Ovary (tissue), 9 donors: ENCODE data around the gene PAM16. TPM values are rescaled to one million over a fixed set of nuclear protein-coding genes. Genes with fewer than 3 reads are reported as not detected.

ENCODE experiments used
- DNase-seq, 5 donors: peaks; one replicate each; pipeline ENCODE4 v3.0.0-alpha.2; 2019 to 2020
- H3K27ac ChIP-seq, 2 donors: fragments of 200-600 bp; one replicate each; pipeline versions ENCODE4 v1.5.1 to v1.8.0; 2019 to 2022
- H3K27me3 ChIP-seq: fragments of 200-600 bp; one replicate; pipeline ENCODE4 v1.8.0; 2022
- H3K36me3 ChIP-seq: fragments of 200-600 bp; sonication (generic); one replicate; pipeline ENCODE4 v1.5.1; 2019
- H3K4me1 ChIP-seq: one replicate; pipeline ENCODE4 v1.8.1; 2013; ENCODE audit warnings: mild to moderate bottlenecking, moderate library complexity; ENCODE audit not compliant: insufficient read depth
- H3K4me3 ChIP-seq: fragments of 200-600 bp; sonication (generic); one replicate; pipeline ENCODE4 v1.5.1; 2017
- H3K9me3 ChIP-seq, 2 donors: fragments of 200-600 bp in 1 of 2; sonication (generic) in 1 of 2; one replicate each; pipeline versions ENCODE4 v1.5.1 to v1.8.1; 2013 to 2019; ENCODE audit warnings: mild to moderate bottlenecking in 1 of 2, moderate library complexity in 1 of 2
- CTCF ChIP-seq, 3 donors: fragments of 450-650 bp in 2 of 3; fragments of 200-600 bp in 1 of 3; IDR thresholded peaks; one replicate each; pipeline versions ENCODE4 v1.5.1 to v1.8.0; 2016 to 2022; ENCODE audit warnings: antibody characterized with exemption in 3 of 3, mild to moderate bottlenecking in 1 of 3
- EP300 ChIP-seq: sonication (generic); formaldehyde crosslinking; IDR thresholded peaks from one replicate; pipeline ENCODE4 v1.6.1; 2017; ENCODE audit warnings: antibody characterized with exemption
- POLR2A ChIP-seq: fragments of 450-650 bp; IDR thresholded peaks from one replicate; pipeline ENCODE4 v1.6.1; 2017; ENCODE audit warnings: antibody characterized with exemption, mild to moderate bottlenecking, moderate library complexity
- WGBS, 3 donors: extraction: QIAGEN DNeasy Blood & Tissue Kit in 1 of 3; methylation state at CpG; one replicate each; pipeline versions ENCODE4 v1.1.5 to v1.1.7; 2013 to 2017; 5-methylcytosine and 5-hydroxymethylcytosine counted together
- intact Hi-C, 4 donors: fragments of 100-400 bp; cut with DNase I; formaldehyde crosslinking; loops; one replicate each; pipeline versions ENCODE4 v1.11.0 to v1.15.1; 2022 to 2023
- polyA plus RNA-seq, 2 donors: library from polyadenylated mRNA; stranded (reverse); fragments of 200-250 nt in 1 of 2; fragments of 350-450 nt in 1 of 2; fragmentation: Illumina TruSeq in 1 of 2; extraction: RNeasy Lipid Tissue Mini Kit (QIAGEN cat#74804) in 1 of 2; gene quantifications; one replicate each; pipeline ENCODE4 v1.2.3, GENCODE V29; 2013 to 2014
- total RNA-seq, 7 donors: library from RNA; depleted of rRNA in 2 of 7; stranded (reverse); fragments of >200 nt in 2 of 7; fragmentation: NEBNext Ultra II Directional in 3 of 7; extraction: Animal tissue kit (Norgen Biotek cat#: 25700) in 3 of 7; gene quantifications; one replicate each; pipeline versions ENCODE4 v1.1.0 to v1.2.4, GENCODE V29; 2016 to 2023
- donor health status: DM: no; HTN: no; CAD: no; lungs with moderate emphysema.
- donor health status: DM: no; HTN: no; CAD: no.
- donor health status: Bipolar disorder and iron deficiency.
- donor health status: DM: yes; HTN: yes; CAD: no.
- donor health status: DM: no; HTN: no; CAD: no.
- donor health status: DM: yes; HTN: yes; CAD: no.

The PAM16 gene
- total and polyA plus RNA-seq, 9 donors: 18.5 to 47.2 (median 35.7) TPM

GRCh38 chr16:4393240-4393600 is 42.1 kb upstream of the PAM16 start:
- peak overlapping the region; percentile 23 to 62 for H3K27ac ChIP-seq
- intact Hi-C loops: loop anchor here in 1 of 4 donors (5.0 kb wide), 1 partner anchor 181 kb away; no protein-coding TSS in a partner anchor
- DNase-seq: no peak

GRCh38 chr16:4392382-4393239 is 41.5 kb upstream of the PAM16 start:
- H3K4me1 ChIP-seq: peaks cover 12% of the 10 kb centered on the region
- 19 to 21% (median 20%) methylated on average over 27 of the region's 27 CpGs for WGBS, 3 donors
- no peak for TF ChIP-seq CTCF (IDR thresholded peaks at IDR 0.05)
- no peak for TF ChIP-seq POLR2A
- no peak for TF ChIP-seq EP300

More at GRCh38 chr16:4393240-4393600, 42.1 kb upstream of the PAM16 start:
- H3K36me3 ChIP-seq: no peaks in the 10 kb centered on the region
- no peaks in the 10 kb centered on the region for H3K9me3 ChIP-seq
- no peak for TF ChIP-seq POLR2A
- TF ChIP-seq EP300: no peak
- no peak for TF ChIP-seq CTCF (IDR thresholded peaks at IDR 0.05)
- H3K4me3 ChIP-seq: no peak overlapping the region
- peaks cover 12% of the 10 kb centered on the region for H3K4me1 ChIP-seq
- 38 to 47% (median 42%) methylated on average over 3 to 6 of the region's 6 CpGs for WGBS, 3 donors
- H3K27me3 ChIP-seq: no peaks in the 10 kb centered on the region

GRCh38 chr16:4391631-4392381 is 40.7 kb upstream of the PAM16 start:
- peak overlapping the region in 1 of 2 donors; percentile 62 for H3K27ac ChIP-seq
- no peaks in the 10 kb centered on the region for H3K36me3 ChIP-seq
- H3K4me1 ChIP-seq: peaks cover 17% of the 10 kb centered on the region
- no peak for TF ChIP-seq EP300
- no peak for TF ChIP-seq POLR2A
- TF ChIP-seq CTCF (IDR thresholded peaks at IDR 0.05): no peak
- intact Hi-C loops: loop anchor here in 1 of 4 donors (5.0 kb wide), 1 partner anchor 180 kb away; no protein-coding TSS in a partner anchor
- H3K9me3 ChIP-seq: no peaks in the 10 kb centered on the region
- H3K4me3 ChIP-seq: no peak overlapping the region
- H3K27me3 ChIP-seq: no peaks in the 10 kb centered on the region
- DNase-seq: no peak
- 73 to 83% (median 77%) methylated on average over 21 to 22 of the region's 22 CpGs for WGBS, 3 donors

More at GRCh38 chr16:4392382-4393239, 41.5 kb upstream of the PAM16 start:
- peak; percentile 77 to 89 (median 84) for DNase-seq
- Histone ChIP-seq H3K27ac (peak overlapping the region; percentile 23 to 62), H3K9me3 (no peaks in the 10 kb centered on the region), H3K4me3 (no peak overlapping the region), H3K36me3 (no peaks in the 10 kb centered on the region), H3K27me3 (no peaks in the 10 kb centered on the region)
- intact Hi-C loops: loop anchor here in 1 of 4 donors (5.0 kb wide), 1 partner anchor 180 kb away; no protein-coding TSS in a partner anchor
